ENCODE measurements around the gene SLC16A4.

The SLC16A4 gene

DNA sequence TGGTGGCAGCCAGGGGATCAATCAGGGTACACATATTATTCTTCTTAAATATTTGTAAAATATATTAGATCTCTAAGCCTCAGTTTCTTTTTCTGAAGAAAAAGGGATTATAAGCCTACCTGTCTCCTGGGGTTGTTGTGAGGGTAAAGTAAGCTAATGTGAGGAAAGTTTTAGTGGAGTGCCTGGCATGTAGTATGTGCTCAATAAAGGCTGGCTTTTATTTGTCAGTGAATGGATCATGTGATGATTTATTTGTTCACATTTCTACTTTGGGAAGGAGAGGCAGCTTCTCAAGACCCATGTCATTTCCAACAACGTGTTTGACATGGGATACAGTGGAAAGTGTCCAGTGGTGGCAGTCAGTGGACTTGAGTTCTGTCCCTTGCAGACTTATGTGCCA, 64.0 kb downstream of the SLC16A4 start:
- no peak for TF ChIP-seq EZH2 (optimal IDR thresholded peaks at IDR 0.05; ENCODE audit: low read depth, low read length)
- Histone ChIP-seq H3F3A (ENCODE audit: insufficient read depth, low read length) (no peaks in the 10 kb centered on the region), H3K36me3 (replicated peaks; ENCODE audit: insufficient read depth, low read length) (no peaks in the 10 kb centered on the region), H3K4me2 (ENCODE audit: low read depth, low read length) (no peak overlapping the region), H3K9me3 (replicated peaks; ENCODE audit: insufficient read depth, low read length) (no peaks in the 10 kb centered on the region), H3K9me2 (replicated peaks; ENCODE audit: insufficient read depth, low read length) (no peaks in the 10 kb centered on the region), H3K9ac (ENCODE audit: low read length) (no peak overlapping the region), H3K27me3 (replicated peaks; ENCODE audit: insufficient read depth, low read length) (no peaks in the 10 kb centered on the region), H3K27ac (ENCODE audit: low read length) (no peak overlapping the region), H3K4me3 (ENCODE audit: low read length) (no peak overlapping the region), H4K20me1 (ENCODE audit: insufficient read depth, low read length) (no peaks in the 10 kb centered on the region), H3K79me2 (ENCODE audit: low read length) (no peaks in the 10 kb centered on the region), H3K4me1 (ENCODE audit: low read length) (no peaks in the 10 kb centered on the region), H2AFZ (ENCODE audit: low read length) (no peak overlapping the region)
- no peak for DNase-seq

DNA sequence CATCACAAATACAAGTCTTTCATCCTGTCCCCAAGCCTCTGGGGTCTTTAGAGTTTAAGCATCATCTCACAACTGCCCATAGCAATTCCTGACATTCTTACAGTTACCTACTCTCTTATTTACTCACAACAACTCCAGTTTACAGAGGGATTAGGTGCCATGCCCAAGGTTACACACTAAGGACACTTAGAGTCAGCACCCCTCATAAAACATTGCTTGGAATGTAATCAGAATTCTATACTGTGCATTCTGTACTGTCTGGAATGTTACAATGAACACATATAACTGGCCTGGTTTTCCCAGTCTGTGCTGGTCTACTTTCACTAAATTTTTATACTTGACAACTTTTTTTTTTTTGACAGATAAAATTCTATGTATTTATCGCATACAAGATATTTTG, 66.2 kb downstream of the SLC16A4 start:
- no peaks in the 10 kb centered on the region for H3K9me2 ChIP-seq (replicated peaks; ENCODE audit: insufficient read depth, low read length)
- no peak overlapping the region for H3K4me3 ChIP-seq (ENCODE audit: low read length)
- no peak for TF ChIP-seq EZH2phosphoT487 (IDR thresholded peaks at IDR 0.05; ENCODE audit: low read length)
- TF ChIP-seq, protein P1, sequence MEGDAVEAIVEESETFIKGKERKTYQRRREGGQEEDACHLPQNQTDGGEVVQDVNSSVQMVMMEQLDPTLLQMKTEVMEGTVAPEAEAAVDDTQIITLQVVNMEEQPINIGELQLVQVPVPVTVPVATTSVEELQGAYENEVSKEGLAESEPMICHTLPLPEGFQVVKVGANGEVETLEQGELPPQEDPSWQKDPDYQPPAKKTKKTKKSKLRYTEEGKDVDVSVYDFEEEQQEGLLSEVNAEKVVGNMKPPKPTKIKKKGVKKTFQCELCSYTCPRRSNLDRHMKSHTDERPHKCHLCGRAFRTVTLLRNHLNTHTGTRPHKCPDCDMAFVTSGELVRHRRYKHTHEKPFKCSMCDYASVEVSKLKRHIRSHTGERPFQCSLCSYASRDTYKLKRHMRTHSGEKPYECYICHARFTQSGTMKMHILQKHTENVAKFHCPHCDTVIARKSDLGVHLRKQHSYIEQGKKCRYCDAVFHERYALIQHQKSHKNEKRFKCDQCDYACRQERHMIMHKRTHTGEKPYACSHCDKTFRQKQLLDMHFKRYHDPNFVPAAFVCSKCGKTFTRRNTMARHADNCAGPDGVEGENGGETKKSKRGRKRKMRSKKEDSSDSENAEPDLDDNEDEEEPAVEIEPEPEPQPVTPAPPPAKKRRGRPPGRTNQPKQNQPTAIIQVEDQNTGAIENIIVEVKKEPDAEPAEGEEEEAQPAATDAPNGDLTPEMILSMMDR (IDR thresholded peaks at IDR 0.05; ENCODE audit: low read length): no peak
- no peak for TF ChIP-seq EZH2 (optimal IDR thresholded peaks at IDR 0.05; ENCODE audit: low read depth, low read length)
- no peaks in the 10 kb centered on the region for H3K9me3 ChIP-seq (replicated peaks; ENCODE audit: insufficient read depth, low read length)
- H3K36me3 ChIP-seq (replicated peaks; ENCODE audit: insufficient read depth, low read length): no peaks in the 10 kb centered on the region
- no peaks in the 10 kb centered on the region for H3K4me1 ChIP-seq (ENCODE audit: low read length)
- H3K4me2 ChIP-seq (ENCODE audit: low read depth, low read length): no peak overlapping the region
- no peaks in the 10 kb centered on the region for H3K79me2 ChIP-seq (ENCODE audit: low read length)
- H4K20me1 ChIP-seq (ENCODE audit: insufficient read depth, low read length): no peaks in the 10 kb centered on the region
- H3K9ac ChIP-seq (ENCODE audit: low read length): no peak overlapping the region
- no peaks in the 10 kb centered on the region for H3K27me3 ChIP-seq (replicated peaks; ENCODE audit: insufficient read depth, low read length)
- H3K27ac ChIP-seq (ENCODE audit: low read length): no peak overlapping the region
- no peak for DNase-seq
- H3F3A ChIP-seq (ENCODE audit: insufficient read depth, low read length): no peaks in the 10 kb centered on the region
- H2AFZ ChIP-seq (ENCODE audit: low read length): no peak overlapping the region

DNA sequence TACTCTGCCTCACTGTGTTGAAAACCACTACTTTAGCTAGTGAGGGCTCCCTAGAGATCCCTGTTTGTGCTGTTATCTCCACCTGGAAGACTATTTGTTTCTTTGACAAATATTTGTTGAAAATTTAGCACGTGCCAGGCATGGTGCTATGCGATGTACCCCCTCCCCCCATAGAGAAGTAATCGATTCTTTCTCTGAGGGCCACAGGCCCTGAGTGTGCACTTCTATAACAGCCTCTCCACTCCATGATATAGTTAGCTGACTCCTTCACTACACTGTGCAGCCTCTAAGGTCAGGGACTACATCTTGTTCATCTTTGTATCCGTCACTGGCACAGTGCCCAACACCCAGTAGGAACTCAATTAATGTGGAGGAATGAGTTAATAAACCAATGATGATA, 69.0 kb downstream of the SLC16A4 start:
- TF ChIP-seq, protein P1 (IDR thresholded peaks at IDR 0.05; ENCODE audit: low read length): no peak
- no peak for TF ChIP-seq EZH2phosphoT487 (IDR thresholded peaks at IDR 0.05; ENCODE audit: low read length)
- TF ChIP-seq EZH2 (optimal IDR thresholded peaks at IDR 0.05; ENCODE audit: low read depth, low read length): no peak

DNA sequence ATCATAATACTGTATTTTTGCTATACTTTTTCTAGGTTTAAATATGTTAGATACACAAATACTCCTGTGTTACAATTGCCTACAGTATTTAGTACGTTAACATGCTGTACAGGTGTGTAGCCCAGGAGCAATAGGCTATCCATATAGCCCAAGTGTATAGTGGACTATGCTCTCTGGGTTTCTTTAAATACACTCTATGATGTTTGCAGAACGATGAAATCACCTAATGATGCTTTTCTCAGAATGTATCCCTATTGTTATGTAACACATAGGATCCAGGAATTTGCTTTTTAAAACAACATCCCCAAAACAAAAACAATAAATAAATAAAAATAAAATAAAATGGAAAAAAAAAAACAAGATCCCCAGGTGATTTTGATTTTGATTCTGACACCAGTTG, 69.8 kb downstream of the SLC16A4 start:
- H3K36me3 ChIP-seq (replicated peaks; ENCODE audit: insufficient read depth, low read length): no peaks in the 10 kb centered on the region
- no peak overlapping the region for H3K27ac ChIP-seq (ENCODE audit: low read length)
- H3K4me1 ChIP-seq (ENCODE audit: low read length): no peaks in the 10 kb centered on the region
- no peak overlapping the region for H3K9ac ChIP-seq (ENCODE audit: low read length)
- no peak overlapping the region for H2AFZ ChIP-seq (ENCODE audit: low read length)
- H3F3A ChIP-seq (ENCODE audit: insufficient read depth, low read length): no peaks in the 10 kb centered on the region
- no peak overlapping the region for H3K4me3 ChIP-seq (ENCODE audit: low read length)
- H3K9me3 ChIP-seq (replicated peaks; ENCODE audit: insufficient read depth, low read length): no peaks in the 10 kb centered on the region
- no peak for DNase-seq
- H4K20me1 ChIP-seq (ENCODE audit: insufficient read depth, low read length): no peaks in the 10 kb centered on the region
- TF ChIP-seq, protein P1 (IDR thresholded peaks at IDR 0.05; ENCODE audit: low read length): no peak
- TF ChIP-seq EZH2 (optimal IDR thresholded peaks at IDR 0.05; ENCODE audit: low read depth, low read length) (no peak), EZH2phosphoT487 (IDR thresholded peaks at IDR 0.05; ENCODE audit: low read length) (no peak)
- H3K4me2 ChIP-seq (ENCODE audit: low read depth, low read length): no peak overlapping the region
- no peaks in the 10 kb centered on the region for H3K9me2 ChIP-seq (replicated peaks; ENCODE audit: insufficient read depth, low read length)
- no peaks in the 10 kb centered on the region for H3K27me3 ChIP-seq (replicated peaks; ENCODE audit: insufficient read depth, low read length)
- H3K79me2 ChIP-seq (ENCODE audit: low read length): no peaks in the 10 kb centered on the region

More for the DNA sequence above, 69.0 kb downstream of the SLC16A4 start:
- no peak overlapping the region for H3K4me2 ChIP-seq (ENCODE audit: low read depth, low read length)
- no peaks in the 10 kb centered on the region for H3K79me2 ChIP-seq (ENCODE audit: low read length)
- H3K4me1 ChIP-seq (ENCODE audit: low read length): no peaks in the 10 kb centered on the region
- no peak overlapping the region for H3K4me3 ChIP-seq (ENCODE audit: low read length)
- H3K9me3 ChIP-seq (replicated peaks; ENCODE audit: insufficient read depth, low read length): no peaks in the 10 kb centered on the region
- H2AFZ ChIP-seq (ENCODE audit: low read length): no peak overlapping the region
- H3K27ac ChIP-seq (ENCODE audit: low read length): no peak overlapping the region
- H3K27me3 ChIP-seq (replicated peaks; ENCODE audit: insufficient read depth, low read length): no peaks in the 10 kb centered on the region
- DNase-seq: no peak
- no peaks in the 10 kb centered on the region for H3F3A ChIP-seq (ENCODE audit: insufficient read depth, low read length)
- no peaks in the 10 kb centered on the region for H3K36me3 ChIP-seq (replicated peaks; ENCODE audit: insufficient read depth, low read length)
- no peak overlapping the region for H3K9ac ChIP-seq (ENCODE audit: low read length)
- no peaks in the 10 kb centered on the region for H4K20me1 ChIP-seq (ENCODE audit: insufficient read depth, low read length)
- no peaks in the 10 kb centered on the region for H3K9me2 ChIP-seq (replicated peaks; ENCODE audit: insufficient read depth, low read length)
